Keratinocyte (primary cell): ENCODE measurements around the gene CARMIL1. TPM values are rescaled to one million over a fixed set of nuclear protein-coding genes. Genes with fewer than 3 reads are reported as not detected.
A peak's percentile ranks its signal among the peaks of the same experiment; 100 is the strongest.

Experiments
- DNase-seq: peaks from one replicate; pipeline ENCODE4 v3.0.0-alpha.2; 2011; ENCODE audit warnings: low read depth, missing footprints, low spot score
- FAIRE-seq: peaks from 2 replicates; lab custom pipeline; 2011; peaks lifted over from hg19 to GRCh38; lab: Jason Lieb, UNC
- H2AFZ ChIP-seq: 2 replicates; pipeline ENCODE4 v1.6.0; 2012; ENCODE audit warnings: low read length, control low read depth, inconsistent platforms; ENCODE audit not compliant: control insufficient read depth
- H3K27ac ChIP-seq: 2 replicates; pipeline ENCODE4 v1.5.1; 2011; ENCODE audit warnings: low read length; ENCODE audit not compliant: control insufficient read depth, insufficient read depth
- H3K27me3 ChIP-seq: 3 replicates; pipeline ENCODE4 v1.6.0; 2011; ENCODE audit warnings: low read length; ENCODE audit not compliant: control insufficient read depth, insufficient read depth; ENCODE audit errors: extremely low read depth
- H3K36me3 ChIP-seq, 2 experiments: 2 replicates in 1 of 2; 3 replicates in 1 of 2; pipeline ENCODE4 v1.5.1; 2011; ENCODE audit warnings: low read length in 2 of 2, mild to moderate bottlenecking in 1 of 2; ENCODE audit not compliant: control insufficient read depth in 2 of 2, insufficient read depth in 2 of 2; ENCODE audit errors: extremely low read depth in 1 of 2
- H3K4me1 ChIP-seq: 3 replicates; pipeline ENCODE4 v1.5.1; 2011; ENCODE audit warnings: low read length; ENCODE audit not compliant: control insufficient read depth, insufficient read depth; ENCODE audit errors: extremely low read depth
- H3K4me2 ChIP-seq: 3 replicates; pipeline ENCODE4 v1.6.0; 2011; ENCODE audit warnings: low read depth, low read length; ENCODE audit not compliant: control insufficient read depth, insufficient read depth; ENCODE audit errors: extremely low read depth
- H3K4me3 ChIP-seq, 3 experiments: fragments of 200-600 bp in 1 of 3; sonication (generic) in 1 of 3; 2 replicates in 2 of 3; 3 replicates in 1 of 3; pipeline ENCODE4 v1.5.1; 2011 to 2016; ENCODE audit warnings: low read length in 3 of 3, mild to moderate bottlenecking in 3 of 3, control low read depth in 2 of 3, inconsistent platforms in 1 of 3, low read depth in 1 of 3, mixed read lengths in 1 of 3, mixed run types in 1 of 3, moderate library complexity in 1 of 3; ENCODE audit not compliant: control insufficient read depth in 2 of 3, insufficient read depth in 2 of 3; ENCODE audit errors: extremely low read depth in 1 of 3
- H3K79me2 ChIP-seq: 2 replicates; pipeline ENCODE4 v1.6.0; 2012; ENCODE audit warnings: low read length; ENCODE audit not compliant: control insufficient read depth, insufficient read depth
- H3K9ac ChIP-seq: 3 replicates; pipeline ENCODE4 v1.6.0; 2011; ENCODE audit warnings: low read length; ENCODE audit not compliant: control insufficient read depth, insufficient read depth; ENCODE audit errors: extremely low read depth
- H3K9me1 ChIP-seq: 3 replicates; pipeline ENCODE4 v1.6.0; 2011; ENCODE audit warnings: low read length; ENCODE audit not compliant: control insufficient read depth, insufficient read depth; ENCODE audit errors: extremely low read depth
- H3K9me3 ChIP-seq: 2 replicates; pipeline ENCODE4 v1.5.1; 2012; ENCODE audit warnings: low read depth, low read length; ENCODE audit not compliant: control insufficient read depth
- H4K20me1 ChIP-seq: 3 replicates; pipeline ENCODE4 v1.6.0; 2011; ENCODE audit warnings: low read length; ENCODE audit not compliant: control insufficient read depth, insufficient read depth; ENCODE audit errors: extremely low read depth
- EZH2 ChIP-seq: IDR thresholded peaks from one replicate; pipeline ENCODE4 v1.6.1; 2012; ENCODE audit warnings: inconsistent platforms, mild to moderate bottlenecking, low read length, moderate library complexity
- dilution Hi-C: fragments of 300-500 bp; cut with MboI; formaldehyde crosslinking; loops from one replicate; pipeline ENCODE4 v1.7.0; 2020; ENCODE audit warnings: low sequenced_read_pairs; ENCODE audit not compliant: extremely low pct_ligation_motif_present
- polyA plus RNA-seq, 5 experiments: library from polyadenylated mRNA; depleted of rRNA in 3 of 5; stranded (reverse) in 3 of 5; stranded (forward) in 1 of 5; unstranded in 1 of 5; fragments of >200 nt; gene quantifications; 1 replicate in 1 of 5; 2 replicates in 3 of 5; 3 replicates in 1 of 5; pipeline versions ENCODE4 v1.2.1 to v1.2.3, GENCODE V29; 2011 to 2012; ENCODE audit warnings: missing spikeins in 2 of 5, low read depth in 1 of 5, low replicate concordance in 1 of 5
- TF ChIP-seq, protein P1 (sequence below), 3 experiments: IDR thresholded peaks in 1 of 3; conservative IDR thresholded peaks in 1 of 3; optimal IDR thresholded peaks in 1 of 3; 2 replicates in 2 of 3; 3 replicates in 1 of 3; pipeline versions ENCODE3 to v1.5.1; 2011; ENCODE audit warnings: low read length in 3 of 3, mild to moderate bottlenecking in 3 of 3, moderate library complexity in 2 of 3, control low read depth in 1 of 3, inconsistent platforms in 1 of 3; ENCODE audit not compliant: insufficient read depth in 2 of 3; ENCODE audit errors: extremely low read depth in 1 of 3

Gene CARMIL1
- polyA plus RNA-seq, 1 donor (not counting 4 experiments of a cell fraction or from before 2014, with no cell fraction given), result 18.9 TPM

DNA sequence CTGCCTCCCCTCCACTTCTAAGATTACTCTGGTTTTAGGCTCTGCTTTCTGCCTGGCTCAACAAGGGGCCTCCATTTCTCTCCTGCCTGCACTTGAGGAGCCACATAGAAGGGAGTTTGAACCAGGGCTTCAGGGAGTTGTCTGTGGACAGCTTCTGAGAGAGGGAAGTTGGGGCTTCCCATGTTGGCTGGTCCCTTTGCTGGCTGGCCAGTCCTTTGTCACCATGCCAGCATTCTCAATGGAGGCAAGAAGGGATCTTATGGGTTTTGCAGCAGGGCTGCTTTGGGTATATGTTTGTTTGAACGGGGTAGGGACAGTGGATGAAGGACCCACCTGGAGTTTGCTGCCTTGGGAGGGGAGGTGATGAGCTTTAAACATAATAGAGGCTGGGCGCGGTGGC, 124.9 kb downstream of the CARMIL1 start:
- Histone ChIP-seq H3K4me3 (no peak overlapping the region), H3K4me1 (peaks cover 28% of the 10 kb centered on the region)

DNA sequence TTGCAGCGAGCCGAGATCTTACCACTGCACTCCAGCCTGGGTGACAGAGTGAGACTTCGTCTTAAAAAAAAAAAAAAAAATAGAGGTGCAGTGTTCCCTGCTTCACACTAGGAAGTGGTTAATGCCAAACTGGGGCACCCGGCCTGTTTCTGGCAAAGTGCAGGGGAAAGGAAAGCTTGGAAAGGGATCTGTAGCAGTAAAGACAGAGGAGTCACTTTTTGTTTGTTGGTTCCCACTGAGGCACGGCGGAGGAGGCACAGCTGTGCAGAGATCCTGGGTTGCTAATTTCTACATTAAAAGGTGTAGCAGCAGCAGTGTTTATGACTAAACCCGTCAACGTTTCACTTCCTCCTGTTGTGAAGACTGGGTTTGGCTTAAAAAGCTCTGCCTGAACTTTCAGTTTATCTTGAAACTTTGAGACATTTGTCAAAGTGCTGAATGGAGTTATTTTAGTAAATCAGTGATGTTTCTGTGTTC, 125.6 kb downstream of the CARMIL1 start:
- TF ChIP-seq, protein P1, sequence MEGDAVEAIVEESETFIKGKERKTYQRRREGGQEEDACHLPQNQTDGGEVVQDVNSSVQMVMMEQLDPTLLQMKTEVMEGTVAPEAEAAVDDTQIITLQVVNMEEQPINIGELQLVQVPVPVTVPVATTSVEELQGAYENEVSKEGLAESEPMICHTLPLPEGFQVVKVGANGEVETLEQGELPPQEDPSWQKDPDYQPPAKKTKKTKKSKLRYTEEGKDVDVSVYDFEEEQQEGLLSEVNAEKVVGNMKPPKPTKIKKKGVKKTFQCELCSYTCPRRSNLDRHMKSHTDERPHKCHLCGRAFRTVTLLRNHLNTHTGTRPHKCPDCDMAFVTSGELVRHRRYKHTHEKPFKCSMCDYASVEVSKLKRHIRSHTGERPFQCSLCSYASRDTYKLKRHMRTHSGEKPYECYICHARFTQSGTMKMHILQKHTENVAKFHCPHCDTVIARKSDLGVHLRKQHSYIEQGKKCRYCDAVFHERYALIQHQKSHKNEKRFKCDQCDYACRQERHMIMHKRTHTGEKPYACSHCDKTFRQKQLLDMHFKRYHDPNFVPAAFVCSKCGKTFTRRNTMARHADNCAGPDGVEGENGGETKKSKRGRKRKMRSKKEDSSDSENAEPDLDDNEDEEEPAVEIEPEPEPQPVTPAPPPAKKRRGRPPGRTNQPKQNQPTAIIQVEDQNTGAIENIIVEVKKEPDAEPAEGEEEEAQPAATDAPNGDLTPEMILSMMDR (optimal IDR thresholded peaks at IDR 0.05 in 1 of 3, IDR thresholded peaks at IDR 0.05 in 1 of 3, conservative IDR thresholded peaks at IDR 0.05 in 1 of 3; ENCODE audit: extremely low read depth in 1 of 3, insufficient read depth in 2 of 3, low read length in 3 of 3), result no peak
- no peak for TF ChIP-seq EZH2
- dilution Hi-C loops, result no loop called here
- peak overlapping the region; percentile 10 for H3K27ac ChIP-seq

More for the DNA sequence above, 124.9 kb downstream of the CARMIL1 start:
- dilution Hi-C loops, result no loop called here
- H3K36me3 ChIP-seq, result no peaks in the 10 kb centered on the region
- no peak overlapping the region for H3K27ac ChIP-seq
- DNase-seq (no peak), FAIRE-seq (no peak)
- no peaks in the 10 kb centered on the region for H3K9me3 ChIP-seq
- no peak overlapping the region for H3K4me2 ChIP-seq
- no peak overlapping the region for H3K9ac ChIP-seq
- no peak overlapping the region for H2AFZ ChIP-seq
- no peaks in the 10 kb centered on the region for H4K20me1 ChIP-seq
- H3K9me1 ChIP-seq, result no peaks in the 10 kb centered on the region
- TF ChIP-seq, protein P1 (optimal IDR thresholded peaks at IDR 0.05 in 1 of 3, IDR thresholded peaks at IDR 0.05 in 1 of 3, conservative IDR thresholded peaks at IDR 0.05 in 1 of 3; ENCODE audit: extremely low read depth in 1 of 3, insufficient read depth in 2 of 3, low read length in 3 of 3), result no peak
- TF ChIP-seq EZH2, result no peak
- no peaks in the 10 kb centered on the region for H3K27me3 ChIP-seq
- peaks cover 33% of the 10 kb centered on the region for H3K79me2 ChIP-seq

More for the DNA sequence above, 125.6 kb downstream of the CARMIL1 start:
- peak overlapping the region in 2 of 3 experiments; percentile 5 to 19 for H3K4me3 ChIP-seq
- H3K27me3 ChIP-seq, result no peaks in the 10 kb centered on the region
- no peaks in the 10 kb centered on the region for H3K9me1 ChIP-seq
- H3K9me3 ChIP-seq, result no peaks in the 10 kb centered on the region
- peaks cover 26% of the 10 kb centered on the region for H3K4me1 ChIP-seq
- FAIRE-seq (peak; percentile 69), DNase-seq (no peak)
- peaks cover 31% of the 10 kb centered on the region for H3K79me2 ChIP-seq
- no peaks in the 10 kb centered on the region for H4K20me1 ChIP-seq
- H3K4me2 ChIP-seq, result peak overlapping the region; percentile 82
- peak overlapping the region; percentile 3 for H3K9ac ChIP-seq
- peak overlapping the region; percentile 38 for H2AFZ ChIP-seq
- H3K36me3 ChIP-seq, result no peaks in the 10 kb centered on the region
